GM10266 (cell line): Measurements from ENCODE around the gene DUSP19.

ENCODE experiments used
- DNase-seq: peaks from one replicate; pipeline ENCODE4 v3.0.0; 2012; ENCODE audit errors: extremely low spot score
- TF ChIP-seq, protein P1 (sequence below): IDR thresholded peaks from 2 replicates; pipeline ENCODE4 v1.5.1; 2012; ENCODE audit warnings: mild to moderate bottlenecking, low read depth; ENCODE audit not compliant: control insufficient read depth, insufficient read depth; ENCODE audit errors: missing control alignments

DUSP19 gene

DNA sequence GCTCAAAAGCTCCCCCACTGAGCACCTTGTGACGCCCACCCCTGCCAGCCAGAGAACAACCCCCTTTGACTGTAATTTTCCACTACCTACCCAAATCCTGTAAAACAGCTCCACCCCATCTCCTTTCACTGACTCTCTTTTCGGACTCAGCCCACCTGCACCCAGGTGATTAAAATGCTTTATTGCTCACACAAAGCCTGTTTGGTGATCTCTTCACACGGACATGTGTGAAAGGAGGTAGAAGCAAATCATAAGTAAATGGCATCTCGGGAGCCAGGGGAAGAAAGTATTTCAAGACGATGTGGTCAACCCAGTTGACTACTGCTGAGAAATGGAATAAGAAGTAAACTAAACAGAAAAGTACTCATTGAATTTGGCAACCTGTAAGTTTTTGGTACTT, 29.1 kb upstream of the DUSP19 start:
- DNase-seq = no peak
- TF ChIP-seq, protein P1, sequence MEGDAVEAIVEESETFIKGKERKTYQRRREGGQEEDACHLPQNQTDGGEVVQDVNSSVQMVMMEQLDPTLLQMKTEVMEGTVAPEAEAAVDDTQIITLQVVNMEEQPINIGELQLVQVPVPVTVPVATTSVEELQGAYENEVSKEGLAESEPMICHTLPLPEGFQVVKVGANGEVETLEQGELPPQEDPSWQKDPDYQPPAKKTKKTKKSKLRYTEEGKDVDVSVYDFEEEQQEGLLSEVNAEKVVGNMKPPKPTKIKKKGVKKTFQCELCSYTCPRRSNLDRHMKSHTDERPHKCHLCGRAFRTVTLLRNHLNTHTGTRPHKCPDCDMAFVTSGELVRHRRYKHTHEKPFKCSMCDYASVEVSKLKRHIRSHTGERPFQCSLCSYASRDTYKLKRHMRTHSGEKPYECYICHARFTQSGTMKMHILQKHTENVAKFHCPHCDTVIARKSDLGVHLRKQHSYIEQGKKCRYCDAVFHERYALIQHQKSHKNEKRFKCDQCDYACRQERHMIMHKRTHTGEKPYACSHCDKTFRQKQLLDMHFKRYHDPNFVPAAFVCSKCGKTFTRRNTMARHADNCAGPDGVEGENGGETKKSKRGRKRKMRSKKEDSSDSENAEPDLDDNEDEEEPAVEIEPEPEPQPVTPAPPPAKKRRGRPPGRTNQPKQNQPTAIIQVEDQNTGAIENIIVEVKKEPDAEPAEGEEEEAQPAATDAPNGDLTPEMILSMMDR = no peak

DNA sequence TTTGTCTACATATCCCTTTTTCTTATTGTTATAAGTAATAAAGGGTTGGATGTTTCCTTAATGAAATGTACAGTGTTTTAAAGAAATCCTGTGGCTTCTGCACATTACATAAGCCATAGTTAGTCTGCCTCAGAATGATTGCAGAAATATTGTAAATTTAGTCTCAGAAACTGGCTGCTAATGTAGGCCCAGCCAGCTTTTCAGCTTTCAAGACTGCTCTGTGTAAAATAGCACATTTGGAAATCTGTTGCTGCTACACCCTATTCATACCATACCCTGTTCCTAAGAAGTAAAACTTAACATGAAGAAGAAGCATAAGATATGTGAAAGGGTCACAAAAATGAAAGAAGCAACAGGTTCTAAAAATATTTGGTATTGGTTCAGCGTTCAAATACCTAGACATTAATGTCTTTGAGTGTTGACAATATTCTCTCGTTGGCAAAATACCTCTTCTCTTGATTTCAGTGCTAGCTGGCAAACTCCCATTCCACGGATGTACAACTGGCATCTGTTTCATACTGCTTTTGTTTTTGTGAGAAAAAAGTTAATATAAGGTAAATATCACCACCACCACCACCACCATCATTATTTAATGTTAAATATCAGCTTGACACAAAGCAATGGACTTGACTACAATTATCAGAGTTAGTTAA, 21.1 kb upstream of the DUSP19 start:
- TF ChIP-seq, protein P1 = no peak
- no peak for DNase-seq

DNA sequence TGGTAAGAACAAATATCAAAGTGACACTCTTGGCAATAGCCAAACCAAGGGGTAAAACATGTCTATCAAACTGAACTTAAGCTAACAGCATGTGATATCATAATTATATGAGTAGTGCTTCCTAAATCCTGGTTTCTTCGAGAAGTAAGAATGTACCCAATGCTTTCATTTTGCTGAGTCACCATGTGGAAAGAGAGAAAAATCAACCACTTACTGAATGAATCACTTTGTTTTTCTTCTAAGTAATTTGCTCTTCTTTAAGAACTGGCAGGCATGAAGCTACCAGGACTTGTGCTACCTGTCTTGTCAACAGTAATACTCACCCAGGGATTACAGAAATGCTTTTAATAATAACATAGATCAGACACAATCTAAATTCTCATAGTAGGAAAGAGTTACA, 19.0 kb upstream of the DUSP19 start:
- no peak for DNase-seq
- TF ChIP-seq, protein P1 = no peak

DNA sequence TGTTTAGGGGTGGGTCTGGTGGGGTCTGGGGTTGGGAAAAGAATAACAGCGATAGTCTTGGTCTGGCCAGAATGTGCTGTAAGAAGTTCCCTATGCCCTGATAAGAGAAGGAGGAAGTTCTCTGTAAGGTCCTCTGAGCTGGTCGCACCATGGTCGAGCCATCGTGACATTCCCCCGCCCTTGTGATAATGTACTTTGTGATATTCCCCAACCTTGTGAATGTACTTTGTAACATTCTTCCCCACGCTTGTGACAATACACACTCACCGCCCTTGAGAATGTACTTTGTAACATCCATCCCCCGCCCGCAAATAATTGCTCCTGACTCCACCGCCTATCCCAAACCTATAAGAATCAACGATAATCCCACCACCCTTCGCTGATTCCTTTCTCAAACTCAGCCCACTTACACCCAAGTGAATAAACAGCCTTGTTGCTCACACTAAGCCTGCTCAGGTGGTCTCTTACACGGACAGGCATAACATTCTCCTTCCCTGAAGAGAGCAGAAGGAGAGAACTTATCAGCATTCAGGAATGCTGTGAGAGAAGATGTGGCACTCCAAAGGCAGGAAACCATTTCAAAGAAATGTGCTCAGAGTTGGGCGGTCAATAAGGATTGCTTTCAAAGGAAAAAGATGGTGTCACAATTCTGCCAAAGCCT, 17.8 kb upstream of the DUSP19 start:
- no peak for DNase-seq
- TF ChIP-seq, protein P1 = no peak

DNA sequence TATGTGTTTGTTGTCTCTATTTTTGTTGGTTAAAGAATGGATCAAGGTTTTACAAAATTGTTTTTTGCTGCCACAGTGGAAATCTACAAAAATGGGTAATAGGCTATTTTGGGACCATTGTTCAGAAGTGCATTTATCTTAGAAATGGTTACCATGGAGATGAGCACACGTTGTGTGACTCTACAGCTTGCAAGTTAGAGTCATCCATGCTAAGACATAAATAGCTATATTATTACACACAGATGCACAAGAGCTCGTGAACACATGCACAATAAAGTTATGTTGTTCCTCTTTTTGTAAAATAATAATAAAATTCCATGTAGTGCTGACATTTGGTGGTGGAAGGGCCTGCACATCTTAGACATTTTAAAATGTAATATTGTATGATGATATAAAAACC, 15.5 kb upstream of the DUSP19 start:
- peak; percentile 55 for DNase-seq
- TF ChIP-seq, protein P1 = no peak

DNA sequence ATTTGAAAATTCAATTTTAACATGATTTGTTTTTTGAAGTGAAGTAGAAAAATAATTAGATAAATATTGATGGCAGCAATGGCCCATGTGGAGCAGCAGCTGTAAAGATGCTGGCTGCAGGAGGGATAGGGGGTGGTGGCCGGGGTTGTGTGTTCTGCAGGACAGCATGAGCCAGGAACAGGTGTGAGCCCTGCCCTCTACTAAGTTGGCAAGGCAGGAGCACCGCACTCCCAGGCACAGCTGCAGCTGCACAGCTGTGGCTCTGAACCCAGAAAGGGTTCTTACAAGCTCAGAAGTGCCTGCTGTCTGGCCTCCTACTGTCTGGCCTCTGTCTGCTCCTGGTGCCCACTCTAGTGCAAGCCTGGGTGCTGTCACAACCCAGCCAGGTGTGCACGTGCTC, 10.0 kb upstream of the DUSP19 start:
- DNase-seq = no peak
- TF ChIP-seq, protein P1 = no peak

DNA sequence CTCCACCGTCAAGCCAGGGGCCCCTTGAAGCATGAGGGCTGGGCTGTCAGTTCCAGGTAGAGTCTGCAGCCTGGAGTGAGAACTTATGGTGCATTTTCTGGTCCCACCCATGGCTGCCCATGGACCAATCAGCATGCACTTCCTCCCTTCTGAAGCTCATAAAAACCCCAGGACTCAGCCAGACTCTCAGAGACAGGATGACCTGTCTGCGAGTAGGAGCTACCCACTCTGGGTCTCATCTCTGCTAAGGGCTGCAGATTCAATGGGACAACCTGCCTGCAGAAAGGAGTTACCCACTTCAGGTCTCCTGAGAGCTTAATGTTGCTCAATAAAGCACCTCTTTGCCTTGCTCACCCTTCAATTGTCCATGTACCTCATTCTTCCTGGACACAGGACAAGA, 9.4 kb upstream of the DUSP19 start:
- TF ChIP-seq, protein P1 = no peak
- no peak for DNase-seq
